Suprapubic skin (tissue), 3 donors: ENCODE measurements around the gene CYFIP1.

ENCODE experiments used
- CTCF ChIP-seq, 2 donors: fragments of 200-600 bp in 1 of 2; fragments of 450-650 bp in 1 of 2; sonication (generic) in 1 of 2; IDR thresholded peaks; one replicate each; pipeline ENCODE4 v1.5.1; 2016 to 2019; ENCODE audit warnings: antibody characterized with exemption in 2 of 2, mild to moderate bottlenecking in 1 of 2, moderate library complexity in 1 of 2
- POLR2A ChIP-seq, 2 donors: fragments of 450-650 bp; IDR thresholded peaks; one replicate each; pipeline ENCODE4 v1.6.1; 2017; ENCODE audit warnings: antibody characterized with exemption in 2 of 2, mild to moderate bottlenecking in 2 of 2, moderate library complexity in 2 of 2

- no peak for TF ChIP-seq CTCF (IDR thresholded peaks at IDR 0.05)
- TF ChIP-seq POLR2A (IDR thresholded peaks at IDR 0.05): no peak
These were observed 135.5 kb downstream of the CYFIP1 start for GRCh38 chr15:22844421-22845288.
